GM19438 (cell line): ENCODE data around the gene PLA2G1B.
"Not testable (repeated sequence)": the region's sequence is repeated elsewhere in the genome, so short reads cannot be mapped to it uniquely, and the experiment has no call there.

Experiments
- ATAC-seq: cut with Tn5 transposase; IDR thresholded peaks from one replicate; pipeline ENCODE4 v1.9.1; 2021; ENCODE audit warnings: low read depth; ENCODE audit not compliant: unreplicated experiment

PLA2G1B gene

GRCh38 chr12:120359128-120359527 lies 31.5 kb upstream of the PLA2G1B start:
- ATAC-seq: no peak

GRCh38 chr12:120358412-120359100 lies 31.0 kb upstream of the PLA2G1B start:
- ATAC-seq: no peak

GRCh38 chr12:120357104-120357503 lies 29.5 kb upstream of the PLA2G1B start:
- no peak for ATAC-seq

GRCh38 chr12:120356567-120357030 lies 29.0 kb upstream of the PLA2G1B start:
- no peak for ATAC-seq

- ATAC-seq: no peak
These were observed 26.2 kb upstream of the PLA2G1B start for GRCh38 chr12:120353556-120354317.

- ATAC-seq: no peak
These were observed 25.6 kb upstream of the PLA2G1B start for GRCh38 chr12:120353136-120353535.

- no peak for ATAC-seq
These were observed 24.5 kb upstream of the PLA2G1B start for GRCh38 chr12:120352117-120352516.

- no peak for ATAC-seq
These were observed 23.2 kb upstream of the PLA2G1B start for GRCh38 chr12:120350576-120351350.

GRCh38 chr12:120347766-120348165 lies 20.2 kb upstream of the PLA2G1B start:
- no peak for ATAC-seq

- no peak for ATAC-seq
These were observed 19.1 kb upstream of the PLA2G1B start for GRCh38 chr12:120346681-120347080.

- ATAC-seq: no peak
These were observed 18.5 kb upstream of the PLA2G1B start for GRCh38 chr12:120346031-120346430.

- ATAC-seq: no peak
These were observed 16.1 kb upstream of the PLA2G1B start for GRCh38 chr12:120343692-120344091.

- ATAC-seq: no peak
These were observed 15.5 kb upstream of the PLA2G1B start for GRCh38 chr12:120343039-120343537.

GRCh38 chr12:120342175-120343038 lies 14.8 kb upstream of the PLA2G1B start:
- ATAC-seq: no peak

GRCh38 chr12:120339256-120339655 lies 11.7 kb upstream of the PLA2G1B start:
- no peak for ATAC-seq

GRCh38 chr12:120337730-120338129 lies 10.2 kb upstream of the PLA2G1B start:
- no peak for ATAC-seq

- not testable (repeated sequence) for ATAC-seq
These were observed 8.8 kb upstream of the PLA2G1B start for GRCh38 chr12:120336392-120336791.

GRCh38 chr12:120335447-120335846 lies 7.9 kb upstream of the PLA2G1B start:
- ATAC-seq: not testable (repeated sequence)

GRCh38 chr12:120332523-120332922 lies 4.9 kb upstream of the PLA2G1B start:
- no peak for ATAC-seq

GRCh38 chr12:120332041-120332440 lies 4.5 kb upstream of the PLA2G1B start:
- no peak for ATAC-seq
